Measurements from ENCODE around the gene PDIA4. TPM values are rescaled to one million over a fixed set of nuclear protein-coding genes. Genes with fewer than 3 reads are reported as not detected.

Gene PDIA4
- total RNA-seq, 4 donors from 2014 or later = 57.1 to 100 (median 61.6) TPM

- Histone ChIP-seq H3K27ac (no peak overlapping the region), H3K27me3 (no peaks in the 10 kb centered on the region), H3K4me3 (no peak overlapping the region), H3K36me3 (no peaks in the 10 kb centered on the region), H3K9me3 (no peaks in the 10 kb centered on the region), H3K4me1 (no peaks in the 10 kb centered on the region)
- no peak for TF ChIP-seq CTCF (IDR thresholded peaks at IDR 0.05)
- TF ChIP-seq POLR2A (IDR thresholded peaks at IDR 0.05) = no peak
- DNase-seq = no peak
Measured at GRCh38 chr7:148954766-148955165, 73.5 kb downstream of the PDIA4 start.

GRCh38 chr7:148953676-148954075, 74.6 kb downstream of the PDIA4 start:
- Histone ChIP-seq H3K4me3 (no peak overlapping the region), H3K27ac (no peak overlapping the region), H3K4me1 (no peaks in the 10 kb centered on the region), H3K9me3 (no peaks in the 10 kb centered on the region), H3K27me3 (no peaks in the 10 kb centered on the region), H3K36me3 (no peaks in the 10 kb centered on the region)
- TF ChIP-seq POLR2A (IDR thresholded peaks at IDR 0.05) (no peak), CTCF (IDR thresholded peaks at IDR 0.05) (no peak)
- DNase-seq = no peak

Small RNA genes lying within 50 kb of the gene (small RNA-seq; reads per million reads assigned to genes)
- gene COX6B1P1 = 0 reads per million in 2 donors
- 0 reads per million in 2 donors for gene RNU6-650P
- 118 to 146 reads per million in 2 donors for gene RNY1
- gene RNY3 = 15.6 to 19.3 reads per million in 2 donors
- 132 to 234 reads per million in 2 donors for gene RNY4

Other genes starting within 250 kb of the PDIA4 start
- 10 to 100 TPM in 1 of 4 donors, 1 to 10 TPM in 3; 7.4 to 30.5 (median 8.2) TPM for gene EZH2, start 144.2 kb downstream of the PDIA4 start, total RNA-seq
- gene ZNF786, start 62.2 kb upstream of the PDIA4 start, total RNA-seq = 10 to 100 TPM in 1 of 4 donors, 1 to 10 TPM in 3; 3.7 to 11.5 (median 7.6) TPM
- gene ZNF425, start 97.8 kb upstream of the PDIA4 start, total RNA-seq = 1 to 10 TPM in 3 of 4 donors, under 1 TPM in 1; 0.88 to 2.5 (median 2.0) TPM
- gene ZNF398, start 118.9 kb upstream of the PDIA4 start, total RNA-seq = 10 to 100 TPM; 11.9 to 34.7 (median 26.5) TPM
- 10 to 100 TPM; 22.8 to 37.3 (median 31.7) TPM for gene ZNF282, start 167.0 kb upstream of the PDIA4 start, total RNA-seq
- gene ZNF212, start 211.1 kb upstream of the PDIA4 start, total RNA-seq = 10 to 100 TPM; 19.8 to 24.9 (median 23.2) TPM
- gene ZNF783, start 233.7 kb upstream of the PDIA4 start, total RNA-seq = 10 to 100 TPM; 10.7 to 86.6 (median 24.9) TPM